Stimulated activated CD4-positive, alpha-beta T cell treated with anti-CD3 and anti-CD28 coated beads, Interleukin-12 subunit alpha, Interleukin-12 subunit beta, amount 100 ng/mL, for 4 hours (primary cell): ENCODE results near the gene DDX10.

Experiments used
- DNase-seq: peaks from one replicate; pipeline ENCODE4 v3.0.0-alpha.2; 2020

DDX10 gene

GRCh38 chr11:108914211-108914610 lies 249.3 kb downstream of the DDX10 start:
- no peak for DNase-seq

DNA sequence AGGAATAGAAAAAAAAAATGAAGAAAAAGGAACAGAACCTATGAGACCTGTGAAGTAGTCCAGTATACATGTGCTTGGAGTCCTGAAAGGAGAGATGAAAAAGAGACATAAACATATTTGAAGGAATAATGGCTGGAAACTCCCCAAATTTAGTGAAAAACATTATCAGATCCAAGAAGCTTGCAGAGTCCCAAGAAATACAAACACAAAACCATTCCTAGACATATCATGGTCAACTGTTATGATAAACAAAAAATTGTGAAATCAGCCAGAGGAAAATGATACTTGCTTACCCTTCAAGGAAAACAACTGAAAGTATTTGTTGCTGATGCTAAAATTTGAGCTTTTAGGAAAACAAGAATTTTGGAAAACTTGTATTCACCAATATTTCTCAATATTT lies 250.1 kb downstream of the DDX10 start:
- DNase-seq: no peak

DNA sequence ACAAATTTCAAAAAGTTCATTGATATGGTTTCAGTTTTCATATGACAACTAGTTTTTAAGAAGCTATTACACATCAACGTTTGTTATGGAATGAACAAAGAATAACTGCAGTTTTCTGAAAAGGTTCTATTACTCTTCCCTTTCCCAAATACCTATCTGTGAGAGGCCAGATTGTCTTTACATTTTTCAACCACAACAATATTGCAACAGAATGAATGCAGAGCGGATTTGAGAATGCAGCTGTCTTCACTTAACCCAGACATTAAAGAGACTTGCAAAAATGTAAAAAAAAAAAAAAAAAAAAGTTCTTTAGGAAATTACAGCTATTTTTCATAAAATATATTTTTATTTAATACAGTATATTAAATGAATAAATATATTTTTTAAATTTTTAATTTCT lies 250.8 kb downstream of the DDX10 start:
- DNase-seq: no peak

GRCh38 chr11:108916290-108916689 lies 251.4 kb downstream of the DDX10 start:
- no peak for DNase-seq

DNA sequence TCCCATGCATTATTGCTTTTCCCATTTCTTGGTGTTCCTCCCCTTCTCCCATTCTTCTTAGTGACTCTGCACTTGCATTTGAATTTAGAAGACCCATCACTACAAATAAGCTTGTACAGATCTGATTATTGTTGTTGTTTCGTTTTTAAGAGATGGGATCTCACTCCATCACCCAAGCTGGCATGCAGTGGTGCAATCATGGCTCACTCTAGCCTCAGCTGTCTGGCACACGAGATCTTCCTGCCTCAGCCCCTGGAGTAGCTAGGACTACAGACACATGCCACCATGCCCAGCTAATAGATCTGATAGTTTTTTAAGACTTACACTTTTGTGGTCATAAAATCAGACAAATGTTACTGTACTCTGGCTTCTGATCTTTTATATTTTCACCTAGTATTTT lies 252.1 kb downstream of the DDX10 start:
- no peak for DNase-seq

GRCh38 chr11:108921211-108921610 lies 256.3 kb downstream of the DDX10 start:
- DNase-seq: no peak

DNA sequence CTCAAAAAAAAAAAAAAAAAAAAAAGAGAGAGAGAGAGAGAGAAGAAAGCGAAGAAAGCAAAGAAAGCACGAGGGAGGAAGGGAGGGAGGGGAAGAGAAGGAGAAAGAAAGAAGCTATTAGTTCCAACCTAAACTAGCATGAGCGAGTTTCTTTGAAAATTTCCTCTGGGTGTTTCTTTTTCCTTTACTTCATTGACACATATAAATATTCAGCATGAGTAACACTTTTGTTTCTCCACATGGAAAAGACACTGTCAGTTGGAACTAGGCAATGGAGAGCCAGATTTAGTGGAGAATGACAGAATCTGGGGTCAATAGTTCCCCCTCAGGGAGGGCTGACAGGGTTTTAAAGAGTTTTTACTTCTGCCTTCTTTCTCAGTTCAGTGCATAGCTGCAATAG lies 257.4 kb downstream of the DDX10 start:
- DNase-seq: no peak

DNA sequence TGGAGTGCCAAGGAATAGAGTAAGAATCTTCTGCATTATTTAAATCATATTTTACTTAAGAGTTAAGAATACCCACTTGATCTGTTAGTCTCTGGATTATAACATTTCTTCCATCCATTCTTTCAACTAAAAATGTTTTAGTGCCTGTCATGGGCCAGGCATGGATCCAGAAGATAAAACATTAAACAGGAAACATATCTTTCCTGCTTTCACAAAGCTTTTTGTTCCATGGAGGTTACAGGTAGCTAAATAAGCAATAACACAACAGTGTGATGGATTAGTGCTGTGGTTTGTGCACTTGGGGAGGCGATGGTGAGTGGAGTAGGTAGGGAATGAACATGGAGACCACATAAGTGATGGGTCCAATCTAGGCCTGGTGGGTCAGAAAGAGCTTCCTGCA lies 258.5 kb downstream of the DDX10 start:
- no peak for DNase-seq

GRCh38 chr11:108926171-108926840 lies 261.4 kb downstream of the DDX10 start:
- no peak for DNase-seq

DNA sequence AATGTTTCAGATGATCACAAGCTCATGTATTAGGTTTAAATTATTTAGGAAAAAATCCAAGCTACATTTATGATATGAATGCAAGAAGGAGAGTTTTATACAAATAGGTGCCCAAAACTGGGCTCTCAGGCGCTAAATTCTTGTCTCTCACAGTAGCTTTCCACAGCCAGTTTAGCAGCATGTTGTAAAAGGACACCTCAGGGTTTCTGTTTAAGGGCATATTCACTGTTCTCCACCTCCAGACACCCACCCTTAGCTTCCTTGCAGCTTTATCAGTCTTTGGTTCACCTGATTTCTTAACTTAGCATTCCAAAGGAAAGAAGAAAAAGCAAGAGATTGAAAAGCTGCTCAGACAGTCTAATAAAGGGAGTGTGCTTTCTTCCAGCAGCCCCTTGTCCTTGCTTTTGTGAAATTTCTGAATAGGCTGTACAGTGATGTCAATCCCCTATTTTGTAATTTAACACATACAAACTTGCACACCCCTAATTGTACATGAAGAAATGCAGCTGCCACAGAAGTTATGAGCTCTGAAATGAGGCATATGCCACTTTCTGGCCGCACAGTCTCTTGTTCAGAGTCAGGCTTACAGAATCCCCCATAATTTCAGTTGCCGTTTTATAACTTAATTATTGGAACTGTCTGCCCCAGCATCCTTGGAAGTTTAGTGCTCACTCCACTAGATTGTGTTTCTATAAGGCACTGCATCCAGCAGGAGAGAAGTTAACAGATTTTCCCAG lies 262.1 kb downstream of the DDX10 start:
- DNase-seq: no peak

- no peak for DNase-seq
These were observed 263.1 kb downstream of the DDX10 start for GRCh38 chr11:108927791-108928545.

DNA sequence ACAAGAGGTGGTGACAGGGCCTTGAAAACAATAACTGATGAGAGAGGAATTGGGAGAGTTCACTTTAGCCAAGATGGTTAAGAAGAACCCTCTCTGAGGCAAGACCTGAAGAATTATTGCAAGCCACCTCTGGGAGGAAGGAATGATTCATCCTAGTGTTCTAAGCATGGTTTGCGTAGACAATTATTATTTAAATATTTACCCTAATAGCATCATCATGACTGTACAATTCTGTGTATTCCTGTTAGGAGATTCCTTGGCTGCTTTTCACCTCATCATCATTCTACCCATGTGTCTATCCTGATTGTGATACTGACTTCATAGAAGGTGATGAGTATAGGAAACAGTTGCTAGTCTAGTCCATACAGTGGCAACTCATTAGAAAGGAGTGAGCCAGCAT lies 264.4 kb downstream of the DDX10 start:
- no peak for DNase-seq

DNA sequence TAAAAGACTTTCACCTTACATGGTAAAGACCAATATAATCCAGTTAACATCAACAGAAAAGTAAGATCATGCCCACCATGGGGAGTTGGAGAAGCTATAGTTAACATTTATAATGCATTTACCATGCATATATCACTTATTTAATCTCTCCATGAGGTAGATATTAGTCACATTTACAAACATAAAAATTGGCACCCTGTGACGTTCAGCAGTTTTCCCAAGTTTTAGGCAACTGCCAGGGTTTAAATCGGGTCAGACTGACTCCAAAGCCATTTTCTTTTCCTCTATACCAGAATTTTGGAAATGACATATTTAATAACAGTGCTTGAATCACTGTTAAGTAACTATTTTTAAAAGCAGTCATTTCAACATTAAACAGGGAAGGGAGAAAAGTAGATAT lies 266.3 kb downstream of the DDX10 start:
- DNase-seq: no peak

DNA sequence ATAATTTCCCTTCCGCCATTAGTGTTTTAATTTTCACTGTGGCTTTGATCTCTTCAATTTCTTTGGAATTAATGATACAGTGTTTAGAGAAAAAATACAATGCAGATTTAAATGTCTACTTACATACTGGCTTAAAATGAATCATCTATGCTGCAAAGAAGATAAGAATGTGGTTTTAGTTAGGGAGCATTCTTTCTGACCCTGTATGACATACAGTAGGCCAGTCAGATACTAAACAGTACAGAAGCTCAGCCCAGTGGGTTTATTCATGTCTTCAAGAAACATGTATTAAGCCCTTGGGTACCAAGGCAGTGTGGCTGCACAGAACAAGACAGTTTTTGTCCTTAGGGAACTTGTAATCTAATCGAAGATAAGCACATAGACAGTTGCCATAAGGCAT lies 268.8 kb downstream of the DDX10 start:
- DNase-seq: no peak

DNA sequence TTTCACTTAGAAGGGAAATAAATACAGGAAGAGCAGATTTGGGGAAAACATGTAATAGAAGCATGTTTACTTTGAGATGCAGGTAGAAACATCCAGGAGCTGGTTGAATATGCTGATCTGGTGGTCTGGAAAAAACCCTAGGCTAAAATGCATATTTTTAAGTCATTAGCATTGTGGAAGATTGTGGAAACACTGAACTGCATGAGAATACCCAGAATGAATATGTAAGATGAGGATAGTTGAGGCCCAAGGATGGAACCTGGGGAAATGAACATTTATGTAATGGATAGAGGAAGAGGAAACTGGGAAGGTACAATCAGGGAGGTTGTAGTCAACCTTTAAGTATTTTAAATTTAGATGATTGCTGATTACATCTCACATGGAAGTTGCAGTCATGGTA lies 269.4 kb downstream of the DDX10 start:
- no peak for DNase-seq

- DNase-seq: no peak
These were observed 269.8 kb downstream of the DDX10 start for GRCh38 chr11:108934696-108935095.

- no peak for DNase-seq
These were observed 272.9 kb downstream of the DDX10 start for GRCh38 chr11:108937746-108938145.

DNA sequence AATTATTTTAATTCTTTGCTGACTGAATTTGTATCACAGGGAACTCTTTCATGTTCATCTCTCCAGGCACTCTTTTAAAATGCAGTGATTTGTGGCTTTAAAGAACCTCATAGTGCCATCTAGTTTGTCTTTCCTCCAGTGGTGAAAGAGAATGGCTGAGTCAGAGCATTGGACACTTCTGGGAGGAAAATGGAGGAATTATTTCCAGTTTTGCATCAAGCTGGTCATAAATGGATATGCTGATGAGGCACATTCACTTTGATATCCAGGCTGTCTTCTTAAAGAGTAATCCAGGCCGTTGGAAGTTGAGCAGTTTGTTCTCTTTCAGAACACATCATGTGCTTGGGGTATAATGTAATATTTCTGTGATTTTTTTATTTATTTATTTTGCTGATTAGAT lies 273.7 kb downstream of the DDX10 start:
- no peak for DNase-seq

- no peak for DNase-seq
These were observed 274.3 kb downstream of the DDX10 start for GRCh38 chr11:108939135-108939534.

DNA sequence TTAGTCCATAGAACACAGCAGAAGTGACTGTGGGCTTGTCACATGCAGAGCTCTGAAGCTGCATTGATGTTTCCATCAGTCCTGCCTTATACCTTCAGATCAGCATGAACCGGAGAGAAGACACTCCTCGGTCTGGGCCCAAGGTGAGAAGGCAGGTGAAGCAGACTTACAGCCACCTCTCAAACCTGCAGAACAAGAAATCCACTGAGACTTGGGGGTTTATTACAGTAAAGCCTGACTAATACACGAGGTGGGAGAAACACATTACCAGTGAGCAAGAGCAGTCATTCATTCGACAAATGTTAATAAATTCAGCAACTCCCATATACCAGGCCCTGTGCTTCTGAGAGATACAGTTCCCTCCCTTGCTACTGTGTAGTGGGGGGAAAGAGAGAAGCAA lies 279.0 kb downstream of the DDX10 start:
- DNase-seq: no peak

DNA sequence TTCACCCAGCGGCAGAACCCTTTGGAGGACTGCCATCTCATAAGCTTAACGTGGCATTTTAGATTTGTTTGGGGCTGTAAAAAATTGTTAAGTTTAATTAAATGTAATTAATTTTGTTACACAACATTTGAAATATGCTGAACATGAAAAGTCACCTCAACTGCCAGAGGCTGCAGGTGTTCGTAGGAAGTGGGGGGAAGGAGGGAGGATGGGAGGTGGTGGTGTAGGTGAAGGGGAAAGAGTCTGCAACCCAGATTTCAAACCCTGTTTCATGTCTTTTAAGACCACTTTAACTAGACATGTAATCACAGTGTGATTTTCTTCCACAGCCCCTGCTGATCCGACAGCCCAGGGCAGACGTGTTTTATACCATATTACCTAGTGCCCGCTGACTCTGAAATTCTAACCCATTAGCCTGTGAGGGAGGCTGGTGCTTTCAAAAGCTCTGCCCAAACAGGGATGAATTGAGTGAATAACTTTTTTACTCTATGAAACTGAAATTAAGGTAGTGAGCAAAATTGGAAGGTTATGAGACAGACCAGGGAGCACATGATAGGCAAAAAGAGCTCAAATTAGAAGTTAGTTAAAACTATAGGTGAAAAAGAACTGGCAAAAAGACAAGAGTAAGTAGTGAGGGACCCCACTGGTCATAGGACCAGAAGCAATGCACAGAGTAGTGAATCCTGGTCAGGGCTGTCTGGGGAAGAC lies 279.8 kb downstream of the DDX10 start:
- DNase-seq: no peak

DNA sequence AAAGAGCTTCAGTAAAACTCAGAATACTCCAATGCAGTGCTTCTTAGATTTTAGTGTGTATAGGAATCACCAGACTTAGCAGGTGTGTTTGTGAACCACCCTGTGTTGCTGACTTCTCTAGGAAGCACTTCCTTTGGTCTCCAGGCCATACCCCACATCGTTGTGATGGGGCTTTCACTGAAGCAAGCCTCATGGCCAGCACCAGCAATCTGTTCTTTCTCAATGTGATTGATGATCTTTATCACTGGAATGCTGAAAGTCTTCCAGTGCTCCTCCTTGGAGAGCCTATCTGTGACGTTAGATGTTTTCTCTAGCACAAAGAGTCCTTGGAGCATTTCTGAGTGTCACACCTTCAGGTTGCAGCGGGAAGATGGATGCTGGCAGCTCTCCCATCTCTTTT lies 280.5 kb downstream of the DDX10 start:
- DNase-seq: no peak
